M059J (cell line): ENCODE measurements around the gene ZCCHC24. TPM values are rescaled to one million over a fixed set of nuclear protein-coding genes. Genes with fewer than 3 reads are reported as not detected.
A peak's percentile ranks its signal among the peaks of the same experiment; 100 is the strongest.
"Not testable (repeated sequence)": the region's sequence is repeated elsewhere in the genome, so short reads cannot be mapped to it uniquely, and the experiment has no call there.

Source experiments
- DNase-seq: peaks from one replicate; pipeline ENCODE4 v3.0.0-alpha.2; 2012; ENCODE audit warnings: low read depth
- total RNA-seq: library from RNA; depleted of rRNA; stranded (reverse); fragments of >200 nt; shearing (Covaris generic); gene quantifications from 2 replicates; pipeline ENCODE4 v1.2.3, GENCODE V29; 2014

Gene ZCCHC24
- total RNA-seq, 1 experiment from 2014 or later = 18.2 TPM

DNA sequence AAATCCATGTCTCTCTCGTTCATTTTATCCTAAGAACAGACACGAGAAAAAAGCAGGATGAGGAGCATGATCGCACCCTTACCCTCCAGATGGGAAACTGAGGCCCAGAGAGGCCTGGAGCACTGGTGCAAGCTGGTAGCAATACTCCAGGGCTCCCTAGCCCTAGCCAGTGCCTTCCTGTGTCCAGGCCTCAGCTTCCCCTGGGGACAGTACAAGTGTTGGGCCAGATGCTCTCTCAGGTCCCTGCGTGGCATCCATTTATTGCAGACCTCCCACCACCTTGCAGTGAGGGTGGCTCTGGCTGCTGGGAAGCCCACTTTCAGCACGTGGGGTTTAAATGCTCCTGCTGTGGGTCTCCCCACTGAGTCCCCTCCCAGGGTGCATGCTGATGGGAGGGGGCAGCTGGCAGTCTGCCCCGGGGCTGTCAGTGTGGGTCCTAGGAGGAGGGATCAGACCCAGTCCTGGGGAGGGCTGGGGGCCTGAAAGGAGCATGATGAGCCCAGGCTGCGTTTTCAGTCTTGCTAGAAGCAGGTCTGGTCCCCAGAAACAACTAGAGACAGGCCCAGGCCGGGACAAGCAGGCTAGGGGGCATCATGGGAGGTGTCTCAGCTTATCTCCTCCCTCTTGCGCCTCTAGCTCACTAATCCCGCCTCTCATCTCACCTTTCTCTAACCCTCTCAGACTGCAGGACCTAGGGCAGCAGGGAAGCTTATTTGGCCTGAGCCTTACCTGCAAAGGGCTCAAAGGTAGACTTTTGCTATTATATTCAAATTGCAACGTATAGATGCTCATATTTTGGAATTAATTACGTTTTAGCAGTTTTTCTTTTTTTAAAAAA lies 98.8 kb downstream of the ZCCHC24 start:
- no peak for DNase-seq

DNA sequence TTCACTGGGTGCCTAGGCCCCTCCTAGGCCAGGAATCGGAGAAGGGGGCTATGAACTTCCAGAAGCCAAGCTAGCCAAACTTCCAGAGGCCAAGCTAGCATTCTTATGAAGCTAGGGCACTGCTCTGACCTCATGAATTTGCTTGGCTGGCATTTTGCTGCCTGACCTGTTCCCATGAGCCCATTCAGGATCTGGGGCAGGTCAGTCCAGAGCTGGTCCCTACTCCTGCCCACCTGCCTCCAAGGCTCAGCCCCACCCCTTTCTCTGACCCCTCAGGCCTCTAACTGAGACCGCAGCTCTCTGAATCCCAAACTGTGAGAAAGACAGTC lies 99.4 kb downstream of the ZCCHC24 start:
- DNase-seq = no peak

DNA sequence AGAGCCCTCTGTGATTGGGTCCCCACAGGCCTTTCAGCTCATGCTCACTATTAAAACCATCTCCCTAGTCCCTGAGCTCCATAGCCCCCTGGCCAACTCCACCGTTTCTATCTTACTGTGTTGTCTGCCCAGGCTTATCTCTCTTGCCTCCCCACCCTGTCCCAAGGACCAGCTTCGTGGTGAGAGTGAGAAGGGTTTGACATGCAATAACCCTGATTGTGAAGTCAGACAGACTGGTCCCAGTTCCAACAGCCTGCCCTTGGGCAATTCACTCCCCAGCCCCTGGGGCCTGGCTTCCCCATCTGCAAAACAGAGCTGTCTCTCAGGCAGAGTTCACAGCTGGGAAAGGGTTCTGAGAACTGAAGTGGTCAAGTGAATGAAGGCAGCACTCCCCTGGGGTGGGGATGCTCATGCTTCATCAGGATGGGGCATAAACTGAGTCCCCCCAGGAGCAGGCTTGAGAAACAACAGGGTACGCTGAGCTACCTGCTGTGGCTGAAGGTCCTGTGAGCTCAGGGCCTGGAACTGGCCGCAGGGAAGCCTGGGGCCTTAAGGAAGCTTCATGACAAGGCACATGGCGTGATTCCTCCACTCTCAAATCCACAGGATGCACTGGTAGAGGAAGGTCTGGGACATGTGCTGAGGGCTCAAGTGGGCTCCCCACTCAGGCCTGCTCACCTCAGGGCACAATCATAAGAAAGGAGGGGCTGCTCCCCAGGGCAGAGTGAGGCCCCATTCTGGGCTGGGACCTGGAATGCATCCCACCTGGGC lies 100.0 kb downstream of the ZCCHC24 start:
- no peak for DNase-seq

DNA sequence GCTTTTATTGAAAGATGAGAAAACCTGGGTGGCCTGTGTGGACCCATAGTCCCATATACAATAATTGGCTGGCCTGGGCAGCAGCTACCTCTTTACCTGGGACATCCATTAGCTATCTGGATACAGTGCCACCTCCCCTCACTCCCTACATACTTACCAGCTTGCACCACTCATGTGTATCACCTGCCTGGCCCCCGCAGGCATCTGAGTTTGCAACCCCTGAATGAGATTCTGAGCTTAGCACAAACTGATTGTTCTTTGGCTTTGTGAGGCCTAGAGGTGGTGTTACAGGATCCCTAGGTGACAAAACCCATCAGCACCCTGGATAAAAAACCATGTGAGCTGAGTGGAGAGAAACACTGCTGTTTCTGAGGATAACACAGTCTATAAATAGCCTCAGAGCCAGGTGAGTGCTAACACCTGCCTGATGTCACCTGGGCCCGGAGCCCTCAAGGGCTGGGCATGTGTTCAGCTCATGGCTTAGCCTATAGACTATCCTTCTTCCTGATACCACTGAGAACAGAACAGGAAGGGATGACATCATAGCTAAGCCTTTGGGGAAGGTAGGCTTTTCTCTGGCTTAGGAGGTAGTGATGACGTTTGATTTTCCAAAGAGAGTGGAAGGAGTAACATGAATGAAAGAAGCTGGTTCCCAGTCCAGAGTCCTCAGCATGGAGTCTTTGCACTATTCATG lies 100.8 kb downstream of the ZCCHC24 start:
- DNase-seq = no peak

DNA sequence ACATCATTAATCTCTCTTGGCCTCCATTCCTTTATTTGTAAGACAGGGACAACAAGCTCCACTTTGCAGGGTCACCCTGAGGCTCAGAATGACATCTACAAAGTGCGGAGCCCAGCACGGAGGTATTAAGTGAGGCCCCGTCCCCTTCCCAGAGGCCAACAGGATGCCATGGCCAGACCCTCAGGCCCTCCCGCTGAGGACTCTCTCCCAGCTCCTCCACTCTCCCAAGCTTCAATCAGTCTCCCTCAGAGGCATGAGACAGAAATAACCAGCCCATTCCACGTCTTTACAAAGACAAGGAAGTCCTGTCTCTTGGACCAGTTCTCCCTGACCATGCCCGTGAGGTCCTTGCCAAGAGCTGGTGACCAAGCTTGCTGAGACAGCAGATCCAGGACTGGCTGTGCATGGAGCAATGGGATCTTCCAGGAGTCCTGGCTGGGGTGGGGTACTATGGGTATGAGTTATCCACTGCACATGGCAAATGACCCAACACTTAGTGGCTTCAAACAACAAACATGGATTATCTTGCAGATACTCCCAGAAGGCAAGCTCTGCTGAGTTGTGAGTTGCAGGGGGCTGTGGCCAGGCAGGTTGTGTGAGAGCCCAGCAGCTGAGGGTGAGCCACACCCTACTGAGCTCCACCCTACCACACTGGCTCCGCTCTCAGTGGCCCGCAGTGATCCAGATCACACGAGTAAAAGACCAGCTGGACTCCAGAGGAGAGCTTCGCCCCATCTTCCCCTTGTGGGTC lies 102.4 kb downstream of the ZCCHC24 start:
- DNase-seq = no peak

DNA sequence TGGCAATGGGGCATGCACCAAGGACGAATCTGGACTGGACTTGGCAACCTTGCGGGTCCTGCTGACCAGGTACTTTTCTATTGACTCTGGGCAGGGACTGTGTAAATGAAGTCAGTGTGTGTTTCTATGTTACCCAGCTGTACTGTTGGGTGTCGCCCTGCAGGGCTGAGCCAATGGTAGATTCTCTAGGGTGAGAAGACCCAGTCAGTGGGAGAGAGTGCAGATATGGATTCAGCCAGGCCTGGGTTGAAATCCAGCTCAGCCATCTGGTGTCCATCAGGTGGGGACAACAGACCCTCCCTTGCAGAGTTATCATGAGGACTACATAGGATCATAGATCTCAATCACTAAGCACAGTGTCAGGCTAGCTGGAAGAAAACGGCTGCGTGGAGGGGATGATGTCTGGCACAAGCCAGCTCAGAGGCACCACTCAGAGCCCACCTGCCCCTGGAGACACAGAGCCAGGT lies 103.1 kb downstream of the ZCCHC24 start:
- DNase-seq = no peak

DNA sequence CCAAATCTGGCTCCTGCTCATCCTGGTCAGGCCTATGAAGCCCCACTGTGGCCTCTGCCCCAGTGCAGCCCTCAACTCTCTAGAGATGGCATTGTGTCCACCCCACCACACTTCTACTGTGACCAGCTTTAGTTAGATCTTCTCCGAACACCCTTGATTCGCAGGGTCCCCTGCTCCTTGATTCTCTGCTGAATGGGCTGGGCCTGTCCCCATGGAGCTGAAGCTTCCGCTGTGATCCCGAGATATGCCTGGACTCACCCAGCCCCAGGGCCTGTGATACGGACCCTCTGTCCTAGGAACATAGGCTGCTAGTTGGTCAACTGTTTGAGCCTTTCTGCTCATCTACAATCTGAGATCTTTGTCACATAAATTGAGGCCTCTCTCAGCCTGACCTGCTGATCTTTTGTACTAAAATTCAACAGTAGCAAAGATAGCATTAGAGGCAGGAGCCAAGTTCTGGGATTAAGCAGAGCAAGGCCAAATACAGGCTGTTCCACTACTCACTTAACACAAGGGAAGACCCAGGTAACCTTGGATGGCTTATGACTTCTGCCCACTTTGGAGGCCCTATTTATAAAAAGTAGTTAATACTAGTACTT lies 104.7 kb downstream of the ZCCHC24 start:
- no peak for DNase-seq

DNA sequence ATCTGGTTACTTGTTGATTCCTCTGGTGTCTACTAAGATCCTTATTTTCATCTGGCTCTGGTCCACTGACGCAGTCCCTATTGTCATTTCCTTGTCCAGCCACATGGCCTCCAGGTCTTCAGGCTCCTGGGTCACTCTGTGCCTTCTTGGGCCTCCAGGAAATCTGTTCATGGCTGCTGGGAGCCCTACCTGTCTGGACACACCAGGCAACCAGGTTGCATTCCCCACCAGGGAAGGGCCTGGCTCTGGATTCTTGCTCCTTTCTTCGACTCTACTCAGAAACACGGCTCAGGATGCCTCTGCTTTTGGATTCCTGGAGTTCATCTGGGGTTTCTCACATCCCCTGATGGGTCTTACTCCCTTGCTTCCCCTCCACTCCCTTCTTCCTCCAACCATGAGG lies 106.2 kb downstream of the ZCCHC24 start:
- no peak for DNase-seq

DNA sequence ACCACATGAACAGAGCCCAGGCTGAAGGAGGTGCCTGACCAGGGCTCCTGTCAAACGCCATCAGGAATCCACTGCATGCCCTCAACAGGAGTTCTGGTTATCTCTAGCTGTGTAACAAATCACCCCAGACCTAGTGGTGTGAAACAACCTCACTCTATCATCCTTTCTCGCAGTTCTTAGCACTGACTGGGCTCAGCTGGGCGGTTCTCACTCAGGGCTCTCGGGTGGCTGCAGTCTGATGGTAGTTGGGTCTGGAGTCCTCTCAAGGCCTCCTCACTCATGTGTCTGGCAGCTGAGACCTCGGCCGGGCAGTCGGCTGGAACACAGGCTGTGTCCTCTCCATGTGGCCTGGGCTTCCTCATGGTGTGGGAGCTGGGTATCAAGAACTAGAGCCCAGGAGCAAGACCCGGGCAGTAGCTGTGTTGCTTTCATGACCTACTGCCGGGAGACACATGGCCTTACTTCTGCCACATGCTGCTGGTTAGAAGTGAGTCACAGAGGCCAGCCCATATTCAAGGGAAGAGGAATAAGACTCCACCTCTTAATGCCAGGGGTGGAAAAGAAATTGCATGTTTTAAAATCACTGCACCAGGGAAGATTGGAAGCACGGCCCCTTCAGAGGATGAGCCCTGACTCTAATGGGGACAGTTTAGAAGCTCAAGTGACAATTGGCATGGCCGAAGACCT lies 107.5 kb downstream of the ZCCHC24 start:
- DNase-seq = not testable (repeated sequence)

DNA sequence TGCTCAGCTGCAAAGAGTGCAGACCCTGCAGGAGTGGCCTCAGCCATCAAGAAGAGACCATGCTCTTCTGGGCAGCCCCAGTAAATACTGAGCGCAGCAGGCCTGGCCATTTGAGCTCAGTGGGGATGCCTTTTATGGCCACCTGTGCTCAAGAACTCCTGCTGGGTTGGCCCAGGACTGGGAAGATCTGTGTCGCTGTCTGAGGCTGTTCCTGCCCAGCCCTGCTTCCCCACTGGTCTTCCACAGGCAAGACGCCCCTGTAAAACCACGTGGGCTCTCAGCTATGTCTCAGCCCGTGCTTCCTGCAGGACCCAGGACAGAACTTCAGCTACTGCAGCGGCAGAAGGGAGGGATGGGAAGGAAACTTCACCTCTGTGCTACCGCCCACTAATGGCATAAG lies 108.7 kb downstream of the ZCCHC24 start:
- no peak for DNase-seq

DNA sequence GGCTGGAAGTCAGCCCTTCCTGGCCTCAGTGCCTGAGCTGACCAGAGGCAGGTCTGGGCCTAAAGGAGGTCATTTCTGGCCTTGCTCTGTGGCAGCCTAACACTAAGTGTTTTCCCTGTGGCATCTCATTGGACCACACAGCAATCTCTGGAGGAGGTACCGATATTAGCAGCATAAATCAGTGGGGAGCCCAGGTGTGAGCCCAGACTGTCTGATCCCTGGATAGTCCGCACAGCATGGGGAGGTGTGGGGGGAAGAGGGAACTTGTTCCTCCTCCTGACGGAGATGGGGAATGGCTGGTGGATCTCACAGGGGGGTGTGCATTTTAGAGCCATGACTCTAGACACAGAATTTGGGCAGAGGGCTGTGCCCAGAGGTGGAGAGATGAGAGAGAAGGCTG lies 109.1 kb downstream of the ZCCHC24 start:
- DNase-seq = no peak

DNA sequence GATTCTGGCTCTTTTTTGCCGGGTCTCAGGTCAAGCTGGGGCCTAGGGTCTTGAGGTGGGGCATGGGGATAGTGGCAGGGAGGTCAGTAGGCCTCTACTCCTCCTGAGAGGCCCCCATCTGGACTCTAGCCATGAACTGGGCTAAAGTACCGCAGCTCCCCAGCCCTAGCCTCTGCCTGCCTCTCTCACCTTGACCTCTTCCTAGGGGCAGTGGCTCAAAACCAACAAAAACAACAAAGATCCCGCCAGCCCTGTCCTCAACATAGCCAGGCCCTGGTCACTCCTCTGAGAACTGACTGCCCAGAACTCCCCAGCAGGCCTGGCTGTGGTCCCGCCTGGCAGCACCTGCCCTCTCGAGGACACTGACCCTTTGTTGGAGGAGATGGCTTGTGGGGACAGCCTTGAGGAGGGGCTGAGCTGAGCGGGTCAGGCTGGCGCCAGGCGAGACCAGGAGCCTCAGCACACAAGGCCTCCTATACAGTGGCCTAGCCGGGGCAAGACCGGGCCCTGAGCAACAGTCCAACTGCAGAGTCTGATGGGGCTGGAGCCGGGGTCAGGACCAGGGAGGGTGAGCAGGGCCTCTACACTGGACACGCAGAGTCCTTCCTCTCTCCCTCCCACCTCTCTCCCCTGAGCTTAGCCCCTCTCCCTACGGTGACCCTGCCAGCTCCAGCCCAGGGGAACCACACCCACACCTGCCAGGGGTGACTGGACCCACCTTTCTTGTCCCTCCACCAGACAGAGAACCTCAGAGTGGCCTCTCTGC lies 109.8 kb downstream of the ZCCHC24 start:
- no peak for DNase-seq

DNA sequence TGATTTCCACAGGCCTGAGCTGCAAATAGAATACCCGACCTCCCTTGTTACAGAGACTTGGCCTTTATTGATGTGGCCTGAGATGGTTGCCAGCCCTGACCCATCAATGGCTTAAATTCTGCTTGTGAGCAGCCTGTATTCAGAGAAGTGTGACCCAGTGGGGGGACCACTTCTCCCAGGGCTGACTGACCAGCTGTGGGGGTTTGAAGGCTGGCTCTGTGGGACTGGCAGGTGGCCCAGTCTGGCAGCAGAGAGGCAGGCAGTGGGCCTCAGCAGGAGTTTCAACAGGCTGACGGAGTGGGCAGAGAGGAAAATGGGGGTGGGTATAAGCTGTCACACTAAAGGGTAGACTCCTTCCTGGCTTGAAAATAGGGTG lies 110.3 kb downstream of the ZCCHC24 start:
- DNase-seq = no peak

DNA sequence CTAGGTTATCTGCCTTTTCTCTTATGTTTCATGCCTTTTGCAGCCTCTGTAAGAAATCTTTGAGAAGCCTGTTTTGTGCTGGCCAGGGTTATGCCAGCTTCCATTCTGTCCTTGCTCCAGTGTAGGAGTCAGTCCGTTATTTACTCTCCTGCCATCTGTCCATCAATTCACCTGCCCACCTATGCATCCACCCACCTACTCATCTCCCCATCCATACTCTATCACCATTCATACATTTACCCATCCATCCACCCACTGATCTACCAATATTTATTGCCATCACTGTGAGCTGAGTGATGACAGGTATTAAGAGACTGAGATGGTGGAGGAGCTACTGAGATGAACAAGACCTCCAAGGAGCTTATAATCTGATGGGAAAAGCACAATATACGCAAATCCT lies 110.9 kb downstream of the ZCCHC24 start:
- DNase-seq = no peak

DNA sequence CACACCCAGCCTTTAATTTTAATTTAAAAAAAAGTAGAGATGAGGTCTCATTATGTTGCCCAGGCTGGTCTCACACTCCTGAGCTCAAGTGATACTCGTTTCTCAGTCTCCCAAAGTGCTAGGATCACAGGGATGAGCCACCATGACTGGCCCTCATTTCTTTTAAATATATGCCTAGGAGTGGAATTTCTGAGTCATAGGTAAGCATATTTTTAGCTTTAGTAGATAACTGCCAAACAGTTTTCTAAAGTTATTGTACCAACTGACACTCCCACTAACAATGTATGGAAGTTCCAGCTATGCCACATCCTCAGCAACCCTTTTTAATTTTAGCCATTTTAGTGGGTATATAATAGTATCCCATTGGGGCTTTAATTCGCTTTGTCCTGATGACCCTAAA lies 111.9 kb downstream of the ZCCHC24 start:
- peak; percentile 85 for DNase-seq

DNA sequence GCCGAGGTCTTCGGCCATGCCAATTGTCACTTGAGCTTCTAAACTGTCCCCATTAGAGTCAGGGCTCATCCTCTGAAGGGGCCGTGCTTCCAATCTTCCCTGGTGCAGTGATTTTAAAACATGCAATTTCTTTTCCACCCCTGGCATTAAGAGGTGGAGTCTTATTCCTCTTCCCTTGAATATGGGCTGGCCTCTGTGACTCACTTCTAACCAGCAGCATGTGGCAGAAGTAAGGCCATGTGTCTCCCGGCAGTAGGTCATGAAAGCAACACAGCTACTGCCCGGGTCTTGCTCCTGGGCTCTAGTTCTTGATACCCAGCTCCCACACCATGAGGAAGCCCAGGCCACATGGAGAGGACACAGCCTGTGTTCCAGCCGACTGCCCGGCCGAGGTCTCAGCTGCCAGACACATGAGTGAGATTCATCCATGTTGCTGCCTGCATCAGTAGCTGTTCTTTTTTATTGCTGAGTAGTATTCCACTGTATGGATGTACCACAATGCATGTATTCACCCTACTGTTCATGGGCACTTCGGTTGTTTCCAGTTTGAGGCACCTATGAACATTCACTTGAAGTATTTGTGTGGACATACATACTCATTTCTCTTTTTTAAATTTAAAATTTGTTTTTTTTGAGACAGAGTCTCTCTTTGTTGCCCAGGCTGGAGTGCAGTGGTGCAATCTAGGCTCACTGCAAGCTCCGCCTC lies 112.7 kb downstream of the ZCCHC24 start:
- DNase-seq = not testable (repeated sequence)
